GM23338 (cell line): ENCODE data around the gene TMIE. TPM values are rescaled to one million over a fixed set of nuclear protein-coding genes. Genes with fewer than 3 reads are reported as not detected.

Experiments
- ATAC-seq: fragments of 200-7000 bp; cut with Tn5 transposase; 3 replicates; pipeline ENCODE4 v1.9.1; 2020
- DNase-seq: peaks from one replicate; pipeline ENCODE4 v3.0.0-alpha.2; 2015; ENCODE audit warnings: low spot score
- H2AFZ ChIP-seq: fragments of 200-600 bp; sonication (generic); 2 replicates; pipeline ENCODE4 v1.8.0; 2016; ENCODE audit warnings: antibody characterized with exemption, mild to moderate bottlenecking, moderate library complexity
- H3F3A ChIP-seq: fragments of 200-600 bp; sonication (generic); replicated peaks from 2 replicates; pipeline ENCODE4 v1.8.0; 2017; ENCODE audit warnings: antibody characterized with exemption, mixed run types, low read depth
- H3K27ac ChIP-seq: fragments of 200-600 bp; sonication (generic); 2 replicates; pipeline ENCODE4 v1.6.1; 2016; ENCODE audit warnings: low read depth
- H3K27me3 ChIP-seq: fragments of 200-600 bp; sonication (generic); 2 replicates; pipeline ENCODE4 v1.8.0; 2016; ENCODE audit warnings: mild to moderate bottlenecking, mixed run types, moderate library complexity; ENCODE audit not compliant: insufficient read depth
- H3K36me3 ChIP-seq: fragments of 200-600 bp; sonication (generic); 2 replicates; pipeline ENCODE4 v1.8.0; 2016; ENCODE audit warnings: mild to moderate bottlenecking; ENCODE audit not compliant: insufficient read depth
- H3K4me1 ChIP-seq: fragments of 200-600 bp; sonication (generic); 2 replicates; pipeline ENCODE4 v1.8.0; 2016; ENCODE audit warnings: mild to moderate bottlenecking, moderate library complexity; ENCODE audit not compliant: insufficient read depth
- H3K4me2 ChIP-seq: fragments of 200-600 bp; sonication (generic); 2 replicates; pipeline ENCODE4 v1.7.1; 2017; ENCODE audit warnings: mixed run types
- H3K4me3 ChIP-seq: fragments of 200-600 bp; sonication (generic); 2 replicates; pipeline ENCODE4 v1.6.1; 2016; ENCODE audit warnings: mixed run types
- H3K79me2 ChIP-seq: fragments of 200-600 bp; sonication (generic); replicated peaks from 2 replicates; pipeline ENCODE4 v1.8.0; 2017; ENCODE audit warnings: mild to moderate bottlenecking; ENCODE audit not compliant: insufficient read depth
- H3K9me2 ChIP-seq: fragments of 200-600 bp; sonication (generic); 2 replicates; pipeline ENCODE4 v1.8.0; 2017; ENCODE audit not compliant: insufficient read depth
- H4K20me1 ChIP-seq: fragments of 200-600 bp; sonication (generic); replicated peaks from 2 replicates; pipeline ENCODE4 v1.8.0; 2017; ENCODE audit warnings: mild to moderate bottlenecking; ENCODE audit not compliant: insufficient read depth
- H3K27ac Mint-ChIP-seq: 2 replicates; pipeline ENCODE4 v1.8.0; 2020; ENCODE audit warnings: inconsistent platforms, mild to moderate bottlenecking, moderate library complexity, mixed read lengths
- H3K27me3 Mint-ChIP-seq: 3 replicates; pipeline ENCODE4 v1.8.0; 2022; ENCODE audit warnings: low read depth, mild to moderate bottlenecking, moderate library complexity, mixed read lengths, inconsistent platforms; ENCODE audit not compliant: insufficient read depth, poor library complexity
- H3K36me3 Mint-ChIP-seq: 3 replicates; pipeline ENCODE4 v1.8.0; 2021; ENCODE audit warnings: low read depth, mild to moderate bottlenecking, inconsistent platforms, moderate library complexity, mixed read lengths
- H3K4me1 Mint-ChIP-seq: 3 replicates; pipeline ENCODE4 v1.8.0; 2020; ENCODE audit warnings: mild to moderate bottlenecking, inconsistent platforms, mixed read lengths
- H3K4me3 Mint-ChIP-seq: 3 replicates; pipeline ENCODE4 v1.8.0; 2021; ENCODE audit warnings: moderate library complexity, mild to moderate bottlenecking, inconsistent platforms, mixed read lengths
- H3K9me3 Mint-ChIP-seq: 3 replicates; pipeline ENCODE4 v1.8.0; 2020; ENCODE audit warnings: moderate library complexity, mild to moderate bottlenecking, inconsistent platforms, mixed read lengths
- CREB1 ChIP-seq: fragments of 250-450 bp; sonication (Bioruptor Pico); IDR thresholded peaks from 2 replicates; pipeline ENCODE4 v1.5.0; 2020; ENCODE audit warnings: low read depth, mild to moderate bottlenecking, moderate library complexity
- EZH2phosphoT487 ChIP-seq: fragments of 200-600 bp; sonication (generic); IDR thresholded peaks from one replicate; pipeline ENCODE4 v1.8.1; 2018; ENCODE audit warnings: antibody characterized with exemption; ENCODE audit not compliant: unreplicated experiment
- JUNB ChIP-seq: IDR thresholded peaks from one replicate; pipeline ENCODE4 v1.6.1; 2016; ENCODE audit warnings: antibody characterized with exemption; ENCODE audit not compliant: unreplicated experiment
- REST ChIP-seq: IDR thresholded peaks from one replicate; pipeline ENCODE4 v1.6.1; 2018; ENCODE audit warnings: antibody characterized with exemption; ENCODE audit not compliant: unreplicated experiment
- STAT1 ChIP-seq: IDR thresholded peaks from one replicate; pipeline ENCODE4 v1.6.1; 2016; ENCODE audit warnings: antibody characterized with exemption; ENCODE audit not compliant: unreplicated experiment
- ZNF462 ChIP-seq: fragments of 250-450 bp; sonication (Bioruptor Pico); IDR thresholded peaks from 2 replicates; pipeline ENCODE4 v1.5.0; 2020; ENCODE audit warnings: mild to moderate bottlenecking, moderate library complexity
- polyA plus RNA-seq: library from polyadenylated mRNA; unstranded; fragments of >200 nt; fragmentation: Nextera tagmentation; extraction: Ambion mirVana; gene quantifications from 2 replicates; pipeline ENCODE4 v1.2.1, GENCODE V29; 2016
- total RNA-seq: library from RNA; depleted of rRNA; stranded (reverse); fragments of >200 nt; shearing (Covaris generic); gene quantifications from 2 replicates; pipeline ENCODE4 v1.2.3, GENCODE V29; 2014

The TMIE gene
- total and polyA plus RNA-seq, 2 experiments from 2014 or later: 0.84 to 1.2 TPM

DNA sequence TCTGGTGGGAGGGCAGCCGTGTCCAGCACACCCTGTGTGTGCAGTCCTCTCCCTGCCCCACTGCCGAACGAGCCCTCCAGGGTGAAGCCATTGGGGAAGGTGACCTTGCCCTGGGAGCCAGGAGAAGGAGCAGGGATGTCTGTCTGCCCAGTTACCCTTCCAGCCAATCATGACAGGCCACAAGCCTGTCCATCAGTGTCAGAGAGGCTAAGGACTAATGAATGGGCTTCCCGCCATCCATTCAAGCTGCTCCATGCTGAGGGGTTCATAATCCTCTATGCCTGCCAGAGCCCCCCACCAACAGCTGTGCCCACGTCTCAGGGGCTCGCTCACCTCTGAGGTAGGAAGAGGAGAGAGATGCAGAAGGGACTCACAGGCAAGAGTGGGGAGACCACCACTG is 22.9 kb upstream of the TMIE start (continued):
- TF ChIP-seq ZNF462: no peak
- TF ChIP-seq STAT1: no peak
- no peak for TF ChIP-seq JUNB
- no peak for TF ChIP-seq CREB1 (CRISPR knock-in tag)

- Histone ChIP-seq H3K4me1 (no peaks in the 10 kb centered on the region), H3K27ac (no peak overlapping the region), H3K4me2 (no peak overlapping the region), H3K9me2 (0 out of 2 replicates have a peak, but pooled peaks cover 3% of the 10 kb centered on the region), H3K79me2 (no peaks in the 10 kb centered on the region), H3K4me3 (no peak overlapping the region), H3F3A (no peaks in the 10 kb centered on the region), H4K20me1 (no peaks in the 10 kb centered on the region; the same call in 1 of the 2 replicates), H3K27me3 (no peaks in the 10 kb centered on the region), H2AFZ (no peak overlapping the region), H3K36me3 (no peaks in the 10 kb centered on the region)
- Mint-ChIP-seq H3K4me3 (no peak overlapping the region), H3K36me3 (peaks cover 3% of the 10 kb centered on the region; the same call in 1 of the 3 replicates), H3K4me1 (no peaks in the 10 kb centered on the region; the same call in 1 of the 3 replicates), H3K9me3 (no peaks in the 10 kb centered on the region), H3K27ac (no peak overlapping the region), H3K27me3 (peaks cover 15% of the 10 kb centered on the region)
- DNase-seq (no peak), ATAC-seq (no peak)
- TF ChIP-seq ZNF462: no peak
- no peak for TF ChIP-seq REST
- TF ChIP-seq EZH2phosphoT487: no peak
- no peak for TF ChIP-seq CREB1 (CRISPR knock-in tag)
- TF ChIP-seq JUNB: no peak
Observed at GRCh38 chr3:46679681-46680080, 21.5 kb upstream of the TMIE start.
